HCT116 (cell line): ENCODE data around the gene C16orf74. TPM values are rescaled to one million over a fixed set of nuclear protein-coding genes. Genes with fewer than 3 reads are reported as not detected.

Experiments used
- ATAC-seq: fragments of 200-7000 bp; cut with Tn5 transposase; 2 replicates; pipeline ENCODE4 v1.9.1; 2020; ENCODE audit warnings: mild to moderate bottlenecking, moderate library complexity
- BruUV-seq: library from RNA; stranded (reverse); fragments of 400-500 nt; replicated peaks from 2 replicates; lab custom pipeline; 2021; lab: Mats Ljungman, UMichigan
- CTCF ChIA-PET: fragments of 300-600 bp; sonication (Branson Sonifier 250); formaldehyde crosslinking; loops from one replicate; lab custom pipeline; 2021; ENCODE audit warnings: antibody characterized with exemption; lab: Charles Lee
- POLR2A ChIA-PET: fragments of 300-600, 350-600 bp; sonication (Branson Sonifier 250); formaldehyde crosslinking; loops from one replicate; lab custom pipeline; 2021; ENCODE audit warnings: antibody characterized with exemption; lab: Charles Lee
- RAD21 ChIA-PET, 2 experiments: fragments of 300-600 bp; sonication (Branson Sonifier 250); formaldehyde crosslinking; loops; one replicate each; lab custom pipeline; 2023; ENCODE audit warnings: low total read pairs in 2 of 2; ENCODE audit not compliant: uncharacterized antibody in 2 of 2, unreplicated experiment in 2 of 2, low non-redundant PET in 1 of 2; lab: Charles Lee
- DNase-seq: peaks from one replicate; pipeline ENCODE4 v3.0.0-alpha.2; 2010; ENCODE audit warnings: low read depth, low spot score
- H2AFZ ChIP-seq: fragments of 200-600 bp; shearing (Covaris generic), sonication (generic); 2 replicates; pipeline ENCODE4 v1.6.1; 2017; ENCODE audit warnings: low read depth, mixed run types, mixed read lengths, antibody characterized with exemption, low read length; ENCODE audit not compliant: poor library complexity, severe bottlenecking
- H3K27ac ChIP-seq: 2 replicates; pipeline ENCODE4 v1.5.1; 2012; ENCODE audit warnings: low read depth, low read length
- H3K27me3 ChIP-seq: fragments of 200-600 bp; sonication (generic); 2 replicates; pipeline ENCODE4 v1.6.1; 2016; ENCODE audit warnings: mixed run types, low read length, mixed read lengths; ENCODE audit not compliant: insufficient read depth
- H3K36me3 ChIP-seq, 2 experiments: fragments of 200-500 bp in 1 of 2; fragments of 200-600 bp in 1 of 2; sonication (Bioruptor generic) in 1 of 2; sonication (generic) in 1 of 2; 2 replicates each; pipeline versions ENCODE4 v1.5.1 to v1.6.1; 2014 to 2016; ENCODE audit warnings: low read length in 2 of 2, inconsistent platforms in 1 of 2, mixed read lengths in 1 of 2, mixed run types in 1 of 2; ENCODE audit not compliant: insufficient read depth in 2 of 2, control insufficient read depth in 1 of 2
- H3K4me1 ChIP-seq, 2 experiments: fragments of 200-600 bp in 1 of 2; sonication (generic) in 1 of 2; 2 replicates each; pipeline versions ENCODE4 v1.5.1 to v1.6.1; 2012 to 2017; ENCODE audit warnings: low read length in 2 of 2, inconsistent platforms in 1 of 2, mild to moderate bottlenecking in 1 of 2, mixed read lengths in 1 of 2, mixed run types in 1 of 2, moderate library complexity in 1 of 2; ENCODE audit not compliant: insufficient read depth in 2 of 2, control insufficient read depth in 1 of 2
- H3K4me2 ChIP-seq: fragments of 200-600 bp; sonication (generic); 2 replicates; pipeline ENCODE4 v1.6.1; 2017; ENCODE audit warnings: mixed run types, low read length, mixed read lengths
- H3K4me3 ChIP-seq, 2 experiments: fragments of 200-600 bp in 1 of 2; sonication (generic) in 1 of 2; replicated peaks in 1 of 2; 2 replicates each; pipeline ENCODE4 v1.5.1; 2011 to 2016; ENCODE audit warnings: low read length in 2 of 2, control low read depth in 1 of 2, low read depth in 1 of 2, mild to moderate bottlenecking in 1 of 2, mixed read lengths in 1 of 2, mixed run types in 1 of 2
- H3K79me2 ChIP-seq: fragments of 200-600 bp; sonication (generic); 2 replicates; pipeline ENCODE4 v1.6.1; 2017; ENCODE audit warnings: mild to moderate bottlenecking, mixed run types, low read length, moderate library complexity, mixed read lengths; ENCODE audit not compliant: insufficient read depth
- H3K9ac ChIP-seq: fragments of 200-600 bp; sonication (generic); 2 replicates; pipeline ENCODE4 v1.6.1; 2016; ENCODE audit warnings: low read length, mixed read lengths
- H3K9me2 ChIP-seq: fragments of 200-600 bp; sonication (generic), shearing (Covaris generic); 2 replicates; pipeline ENCODE4 v1.6.1; 2017; ENCODE audit warnings: mixed run types, mild to moderate bottlenecking, moderate library complexity; ENCODE audit not compliant: insufficient read depth
- H3K9me3 ChIP-seq, 2 experiments: fragments of 200-500 bp in 1 of 2; fragments of 200-600 bp in 1 of 2; sonication (Bioruptor generic) in 1 of 2; sonication (generic) in 1 of 2; 2 replicates each; pipeline ENCODE4 v1.6.1; 2014 to 2017; ENCODE audit warnings: low read length in 2 of 2, mixed read lengths in 2 of 2, inconsistent platforms in 1 of 2, low read depth in 1 of 2, mild to moderate bottlenecking in 1 of 2, mixed run types in 1 of 2, moderate library complexity in 1 of 2; ENCODE audit not compliant: control insufficient read depth in 1 of 2, insufficient read depth in 1 of 2
- H4K20me1 ChIP-seq: fragments of 200-600 bp; sonication (generic), shearing (Covaris generic); 2 replicates; pipeline ENCODE4 v1.6.1; 2017; ENCODE audit warnings: mixed run types, mild to moderate bottlenecking, moderate library complexity; ENCODE audit not compliant: insufficient read depth
- ATF3 ChIP-seq: IDR thresholded peaks from 2 replicates; pipeline ENCODE4 v1.6.1; 2012
- EGR1 ChIP-seq: IDR thresholded peaks from 2 replicates; pipeline ENCODE4 v1.6.1; 2012; ENCODE audit warnings: low read depth
- EZH2 ChIP-seq: fragments of 200-600 bp; sonication (generic); IDR thresholded peaks from 2 replicates; pipeline ENCODE4 v1.6.1; 2017; ENCODE audit warnings: antibody characterized with exemption, mixed run types
- EZH2phosphoT487 ChIP-seq: fragments of 200-600 bp; IDR thresholded peaks from 2 replicates; pipeline ENCODE4 v1.6.1; 2018; ENCODE audit warnings: antibody characterized with exemption, borderline replicate concordance
- MAX ChIP-seq: IDR thresholded peaks from 2 replicates; pipeline ENCODE4 v1.6.1; 2012
- TCF7L2 ChIP-seq: IDR thresholded peaks from 2 replicates; pipeline ENCODE4 v1.7.0; 2011; ENCODE audit warnings: borderline replicate concordance, inconsistent platforms; ENCODE audit not compliant: insufficient read depth, insufficient read length; ENCODE audit errors: extremely low read depth
- YY1 ChIP-seq: IDR thresholded peaks from 2 replicates; pipeline ENCODE4 v1.6.1; 2011; ENCODE audit warnings: low read length, low read depth, moderate library complexity, mild to moderate bottlenecking; ENCODE audit not compliant: insufficient replicate concordance; ENCODE audit errors: extremely low read depth
- ZBTB33 ChIP-seq: IDR thresholded peaks from 2 replicates; pipeline ENCODE4 v1.6.1; 2011; ENCODE audit warnings: mild to moderate bottlenecking, low read length, moderate library complexity; ENCODE audit not compliant: insufficient replicate concordance; ENCODE audit errors: extremely low read depth
- intact Hi-C: fragments of 100-400 bp; cut with micrococcal nuclease; formaldehyde crosslinking; loops from 2 replicates; pipeline ENCODE4 v1.10.0; 2022
- total RNA-seq: library from RNA; stranded (reverse); gene quantifications from one replicate; pipeline ENCODE4 v1.2.1, GENCODE V29; 2021; ENCODE audit not compliant: unreplicated experiment

C16orf74 gene
- total RNA-seq, 1 experiment from 2014 or later: 30.0 TPM

- TF ChIP-seq ZBTB33 (no peak), EZH2 (no peak), EGR1 (no peak), MAX (no peak), EZH2phosphoT487 (no peak)
Observed at GRCh38 chr16:85778873-85779272, 28.0 kb upstream of the C16orf74 start (continued).

GRCh38 chr16:85777583-85778310, 26.9 kb upstream of the C16orf74 start:
- CTCF ChIA-PET: no interaction called here
- Histone ChIP-seq H2AFZ (no peak overlapping the region), H3K9me2 (no peaks in the 10 kb centered on the region), H3K27me3 (no peaks in the 10 kb centered on the region), H3K9ac (no peak overlapping the region), H3K27ac (no peak overlapping the region), H3K4me2 (no peak overlapping the region), H3K9me3 (no peaks in the 10 kb centered on the region), H3K36me3 (peaks cover 15 to 38% of the 10 kb centered on the region in 2 experiments; a peak in 3 of 4 replicates), H3K79me2 (peaks cover 13% of the 10 kb centered on the region; the same call in 1 of the 2 replicates), H4K20me1 (no peaks in the 10 kb centered on the region; the same call in 1 of the 2 replicates), H3K4me1 (no peaks in the 10 kb centered on the region), H3K4me3 (no peak overlapping the region)
- DNase-seq: no peak
- POLR2A ChIA-PET: no interaction called here
- TF ChIP-seq EGR1 (no peak), TCF7L2 (no peak), ZBTB33 (no peak), EZH2 (no peak), YY1 (no peak), ATF3 (no peak)
- RAD21 ChIA-PET: no interaction called here
- intact Hi-C loops: no loop called here
- ATAC-seq: peak; percentile 43
- no TSS peak for BruUV-seq
